T47D (cell line): ENCODE data around the gene PAGE4.
A peak's percentile ranks its signal among the peaks of the same experiment; 100 is the strongest.

ENCODE experiments used
- DNase-seq, 2 experiments: peaks; one replicate each; pipeline versions ENCODE4 v3.0.0 to v3.0.0-alpha.2; 2011 to 2012; ENCODE audit warnings: low read depth in 1 of 2, low spot score in 1 of 2
- JUND ChIP-seq: IDR thresholded peaks from 2 replicates; pipeline ENCODE4 v1.6.1; 2012; ENCODE audit warnings: low read depth
- in situ Hi-C: cut with HindIII; loops from 2 replicates; pipeline ENCODE4 v1.10.0; 2016; ENCODE audit warnings: low sequenced_read_pairs, low pct_unique_long_range_greater_than_20kb

Gene PAGE4

GRCh38 chrX:49878834-49879655 lies 49.9 kb downstream of the PAGE4 start, which contains the start of gene USP27X:
Gene USP27X (plus strand): TSS chrX:49879484. CDS start chrX:49880308, 824 bp downstream.
- in situ Hi-C loops = no loop called here
- DNase-seq = peak; percentile 71 to 89
- no peak for TF ChIP-seq JUND

DNA sequence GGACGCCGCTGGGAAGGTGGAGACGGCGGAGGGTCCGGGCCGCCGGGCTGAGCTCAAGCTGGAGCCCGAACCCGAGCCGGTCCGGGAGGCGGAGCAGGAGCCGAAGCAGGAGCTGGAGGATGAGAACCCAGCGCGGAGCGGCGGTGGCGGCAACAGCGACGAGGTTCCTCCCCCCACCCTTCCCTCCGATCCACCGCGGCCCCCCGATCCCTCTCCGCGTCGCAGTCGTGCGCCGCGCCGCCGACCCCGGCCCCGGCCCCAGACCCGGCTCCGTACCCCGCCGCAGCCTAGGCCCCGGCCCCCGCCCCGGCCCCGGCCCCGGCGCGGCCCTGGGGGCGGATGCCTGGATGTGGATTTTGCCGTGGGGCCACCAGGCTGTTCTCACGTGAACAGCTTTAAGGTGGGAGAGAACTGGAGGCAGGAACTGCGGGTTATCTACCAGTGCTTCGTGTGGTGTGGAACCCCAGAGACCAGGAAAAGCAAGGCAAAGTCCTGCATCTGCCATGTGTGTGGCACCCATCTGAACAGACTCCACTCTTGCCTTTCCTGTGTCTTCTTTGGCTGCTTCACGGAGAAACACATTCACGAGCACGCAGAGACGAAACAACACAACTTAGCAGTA lies 50.7 kb downstream of the PAGE4 start:
- peak; percentile 2 to 3 for DNase-seq
- in situ Hi-C loops = no loop called here
- TF ChIP-seq JUND = no peak

GRCh38 chrX:49880668-49881067 lies 51.6 kb downstream of the PAGE4 start:
- in situ Hi-C loops = no loop called here
- DNase-seq = no peak
- no peak for TF ChIP-seq JUND
